Measurements from ENCODE around the gene CATSPER4. TPM values are rescaled to one million over a fixed set of nuclear protein-coding genes. Genes with fewer than 3 reads are reported as not detected.

CATSPER4 gene
- total and polyA plus RNA-seq, 2 donors (not counting 1 experiment from before 2014, with no cell fraction given), result not detected

- H3K27me3 Mint-ChIP-seq, result peaks cover 50% of the 10 kb centered on the region
- intact Hi-C loops (cut with micrococcal nuclease), result no loop called here
These were observed 34.8 kb upstream of the CATSPER4 start for GRCh38 chr1:26155370-26156284.

More at GRCh38 chr1:26155370-26156284, 34.8 kb upstream of the CATSPER4 start:
- Histone ChIP-seq H3K9me3 (ENCODE audit: control extremely low read depth in 1 of 3, control insufficient read depth in 2 of 3, insufficient read depth in 1 of 3, low read length in 2 of 3) (no peaks in the 10 kb centered on the region), H3K27ac (ENCODE audit: low read length in 2 of 2) (no peak overlapping the region), H3K79me2 (ENCODE audit: control insufficient read depth, insufficient read depth, low read length) (no peaks in the 10 kb centered on the region), H2AFZ (ENCODE audit: insufficient read depth, low read depth, low read length, poor library complexity, severe bottlenecking) (peak overlapping the region; percentile 33), H3K9ac (ENCODE audit: low read length) (no peak overlapping the region), H3K27me3 (replicated peaks in 1 of 4; ENCODE audit: control extremely low read depth in 1 of 4, control insufficient read depth in 3 of 4, insufficient read depth in 4 of 4, low read length in 3 of 4) (peaks cover 0 to 50% (median 12%) of the 10 kb centered on the region in 4 experiments), H3K4me2 (replicated peaks; ENCODE audit: low read depth, low read length, poor library complexity, severe bottlenecking) (no peak overlapping the region), H3K36me3 (replicated peaks in 1 of 2; ENCODE audit: control extremely low read depth in 1 of 2, control insufficient read depth in 1 of 2, extremely low read depth in 1 of 2, insufficient read depth in 2 of 2, low read length in 1 of 2) (no peaks in the 10 kb centered on the region), H3K4me3 (ENCODE audit: control extremely low read depth in 1 of 5, extremely low read depth in 1 of 5, insufficient read depth in 1 of 5, low read depth in 2 of 5, low read length in 4 of 5) (no peak overlapping the region), H4K20me1 (ENCODE audit: control insufficient read depth, insufficient read depth, low read length, poor library complexity, severe bottlenecking) (no peaks in the 10 kb centered on the region), H3K4me1 (ENCODE audit: control insufficient read depth in 2 of 2, insufficient read depth in 2 of 2, low read length in 2 of 2) (peaks cover 7 to 8% of the 10 kb centered on the region in 2 donors)
- 34% methylated on average over 16 of the region's 21 CpGs for WGBS (ENCODE audit: insufficient coverage)
- Mint-ChIP-seq H3K4me3 (no peak overlapping the region), H3K4me1 (peaks cover 2% of the 10 kb centered on the region), H3K27ac (no peak overlapping the region), H3K9me3 (ENCODE audit: insufficient read depth) (no peaks in the 10 kb centered on the region)
- ChIA-PET POLR2A (no interaction called here), CTCF (interaction anchor here (1.4 to 4.3 kb wide), 3 partner anchors 11 to 51 kb away, joined by 4 to 31 read pairs (median 10); partner anchors contain the start of genes C1orf232 and ZNF593)
- TF ChIP-seq, protein P1, sequence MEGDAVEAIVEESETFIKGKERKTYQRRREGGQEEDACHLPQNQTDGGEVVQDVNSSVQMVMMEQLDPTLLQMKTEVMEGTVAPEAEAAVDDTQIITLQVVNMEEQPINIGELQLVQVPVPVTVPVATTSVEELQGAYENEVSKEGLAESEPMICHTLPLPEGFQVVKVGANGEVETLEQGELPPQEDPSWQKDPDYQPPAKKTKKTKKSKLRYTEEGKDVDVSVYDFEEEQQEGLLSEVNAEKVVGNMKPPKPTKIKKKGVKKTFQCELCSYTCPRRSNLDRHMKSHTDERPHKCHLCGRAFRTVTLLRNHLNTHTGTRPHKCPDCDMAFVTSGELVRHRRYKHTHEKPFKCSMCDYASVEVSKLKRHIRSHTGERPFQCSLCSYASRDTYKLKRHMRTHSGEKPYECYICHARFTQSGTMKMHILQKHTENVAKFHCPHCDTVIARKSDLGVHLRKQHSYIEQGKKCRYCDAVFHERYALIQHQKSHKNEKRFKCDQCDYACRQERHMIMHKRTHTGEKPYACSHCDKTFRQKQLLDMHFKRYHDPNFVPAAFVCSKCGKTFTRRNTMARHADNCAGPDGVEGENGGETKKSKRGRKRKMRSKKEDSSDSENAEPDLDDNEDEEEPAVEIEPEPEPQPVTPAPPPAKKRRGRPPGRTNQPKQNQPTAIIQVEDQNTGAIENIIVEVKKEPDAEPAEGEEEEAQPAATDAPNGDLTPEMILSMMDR (IDR thresholded peaks at IDR 0.05), result no peak
- TF ChIP-seq EZH2 (IDR thresholded peaks at IDR 0.05; ENCODE audit: borderline replicate concordance, insufficient read depth, low read depth, low read length, poor library complexity, severe bottlenecking), result no peak
- DNase-seq, result no peak
- ATAC-seq (ENCODE audit: low read depth), result no peak

All from B cell (primary cell).